Endothelial cell of hepatic sinusoid (primary cell): Measurements from ENCODE around the gene TOM1.

Source experiments
- in situ Hi-C: cut with HindIII; loops from 2 replicates; pipeline ENCODE4 v1.10.0; 2017; ENCODE audit warnings: low sequenced_read_pairs

TOM1 gene

DNA sequence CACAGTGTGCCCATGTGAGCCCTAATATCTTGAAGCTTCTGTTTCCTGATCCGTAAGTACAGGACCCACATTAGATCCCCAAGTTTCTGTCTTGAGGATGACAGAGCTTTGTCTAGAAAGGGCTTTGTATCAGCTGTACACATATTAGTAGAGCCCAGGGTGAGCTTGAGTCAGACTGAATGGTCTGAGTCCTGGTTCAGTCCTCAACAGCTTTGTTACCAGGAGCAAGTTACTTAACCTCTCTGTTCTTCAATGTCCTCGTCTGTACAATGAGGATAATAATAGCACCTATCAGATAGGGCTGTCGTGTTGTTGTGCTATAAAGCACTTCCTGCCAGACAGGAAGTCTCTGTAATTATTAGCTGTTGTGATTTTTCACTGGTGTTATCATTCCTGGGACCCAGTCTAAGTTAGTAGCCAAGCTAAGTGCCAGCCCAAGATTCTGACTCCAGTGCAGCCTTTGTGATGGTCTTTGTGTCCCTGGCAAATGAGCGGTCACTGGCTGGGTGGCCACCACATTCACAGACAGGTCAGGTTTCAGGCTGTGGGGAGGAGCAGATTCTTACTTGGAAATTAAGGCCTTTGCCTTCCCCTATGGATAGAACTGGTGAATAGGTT lies 6.8 kb downstream of the TOM1 start:
- in situ Hi-C loops: no loop called here

DNA sequence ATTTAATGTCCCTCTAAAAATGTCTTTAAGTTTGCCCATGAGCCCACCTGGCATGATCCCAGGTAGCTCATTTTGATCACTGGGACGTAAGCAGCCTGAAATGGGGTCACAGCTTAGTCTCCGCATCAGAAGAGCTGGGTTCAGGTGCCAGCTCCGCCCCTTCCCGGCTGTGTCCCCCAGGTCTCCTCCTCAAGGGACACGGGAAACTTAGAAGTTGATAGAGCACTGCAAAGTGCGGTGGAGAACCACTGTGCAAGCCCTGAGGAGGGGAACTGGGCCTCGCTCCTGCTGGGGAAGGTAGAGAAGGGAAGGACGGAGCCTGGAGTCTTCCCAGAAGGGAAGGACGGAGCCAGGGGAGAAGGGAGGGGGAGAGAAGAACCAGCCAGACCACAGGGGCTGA lies 7.7 kb downstream of the TOM1 start:
- in situ Hi-C loops: no loop called here

DNA sequence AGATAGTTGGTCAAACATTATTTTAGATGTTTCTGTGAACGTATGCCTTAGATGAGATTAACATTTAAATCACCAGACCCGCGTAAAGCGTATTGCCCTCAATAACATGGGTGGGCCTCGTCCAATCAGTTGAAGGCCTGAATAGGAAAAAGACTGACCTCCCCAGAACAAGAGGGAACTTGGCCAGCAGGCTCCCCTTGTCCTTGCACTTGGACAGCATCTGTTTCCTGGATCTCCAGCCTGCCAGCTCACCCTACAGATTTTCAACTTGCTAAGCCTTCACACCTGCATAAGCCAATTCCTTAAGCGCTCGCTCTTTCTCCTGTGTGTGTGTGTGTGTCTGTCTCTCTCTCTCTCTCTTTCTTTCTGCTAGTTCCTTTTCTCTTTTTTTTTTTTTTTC lies 8.2 kb downstream of the TOM1 start:
- in situ Hi-C loops: no loop called here

DNA sequence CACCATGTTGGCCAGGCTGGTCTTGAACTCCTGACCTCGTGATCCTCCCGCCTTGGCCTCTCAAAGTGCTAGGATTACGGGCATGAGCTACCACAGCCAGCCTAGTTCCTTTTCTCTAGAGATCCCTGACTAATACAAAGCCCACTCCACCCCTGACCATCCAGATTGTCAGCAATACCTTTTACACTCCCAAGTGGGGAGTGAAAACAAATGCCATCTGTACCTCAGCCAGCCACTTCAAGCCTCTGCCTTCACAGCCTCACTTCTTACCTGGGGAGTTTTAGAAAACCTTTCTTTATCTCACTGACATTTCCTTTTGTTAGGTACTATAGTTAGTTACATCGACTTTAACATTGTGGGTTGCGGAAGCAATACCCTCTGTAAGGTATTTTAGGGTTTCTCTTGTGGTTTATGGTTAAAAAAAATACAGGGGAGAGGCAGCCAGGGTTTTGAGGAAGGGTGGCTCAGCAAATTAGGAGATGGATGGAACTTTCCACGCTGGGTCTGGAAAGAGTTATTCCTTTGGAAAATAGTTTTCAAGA lies 8.9 kb downstream of the TOM1 start:
- in situ Hi-C loops: no loop called here

DNA sequence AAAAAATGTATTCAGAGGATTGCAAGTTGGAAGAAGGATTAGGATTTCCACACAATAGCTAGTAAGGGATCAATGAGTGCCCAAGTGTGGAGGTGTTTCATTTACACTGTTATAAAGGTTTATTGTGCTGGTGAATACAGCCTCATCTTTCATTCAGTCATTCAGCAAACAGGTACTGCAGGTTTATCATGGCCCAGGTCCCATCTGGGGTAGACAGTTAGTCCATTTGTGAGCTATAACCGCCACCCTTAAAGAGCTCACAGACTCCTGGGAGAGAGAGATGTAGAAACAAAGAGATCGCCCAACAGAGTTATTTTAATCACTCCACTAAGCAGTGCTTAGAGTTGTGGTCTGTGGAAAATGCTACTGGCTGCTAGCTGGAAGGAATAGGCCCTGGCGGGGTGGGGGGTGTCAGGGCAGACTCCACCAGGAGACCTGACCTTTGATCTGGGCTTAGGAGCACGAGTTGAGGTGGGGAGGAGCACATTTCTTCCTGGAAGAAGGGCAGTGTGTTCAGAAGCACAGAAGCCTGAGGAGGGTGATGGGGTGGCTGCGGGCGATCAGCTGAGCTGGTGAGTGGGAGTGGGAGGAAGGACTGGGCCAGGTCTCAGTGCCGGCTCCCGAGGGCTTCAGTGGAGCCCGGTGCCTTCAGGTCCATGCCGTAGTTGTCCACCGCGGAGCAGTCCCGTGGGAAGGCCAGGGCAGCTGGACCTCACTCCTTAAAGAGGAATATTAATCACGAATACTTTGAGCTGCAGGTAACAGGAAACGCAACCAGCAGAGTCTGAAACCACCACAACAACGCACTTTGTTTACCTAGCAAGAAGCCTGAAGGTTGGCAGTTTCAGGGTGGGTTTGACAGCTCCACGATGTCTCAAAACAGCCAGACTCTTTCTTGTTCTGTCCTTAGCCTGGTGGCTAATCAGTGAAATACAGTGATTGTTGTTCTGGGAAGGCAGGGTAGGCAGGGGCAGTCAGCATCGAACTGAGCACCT lies 11.2 kb downstream of the TOM1 start:
- in situ Hi-C loops: no loop called here

DNA sequence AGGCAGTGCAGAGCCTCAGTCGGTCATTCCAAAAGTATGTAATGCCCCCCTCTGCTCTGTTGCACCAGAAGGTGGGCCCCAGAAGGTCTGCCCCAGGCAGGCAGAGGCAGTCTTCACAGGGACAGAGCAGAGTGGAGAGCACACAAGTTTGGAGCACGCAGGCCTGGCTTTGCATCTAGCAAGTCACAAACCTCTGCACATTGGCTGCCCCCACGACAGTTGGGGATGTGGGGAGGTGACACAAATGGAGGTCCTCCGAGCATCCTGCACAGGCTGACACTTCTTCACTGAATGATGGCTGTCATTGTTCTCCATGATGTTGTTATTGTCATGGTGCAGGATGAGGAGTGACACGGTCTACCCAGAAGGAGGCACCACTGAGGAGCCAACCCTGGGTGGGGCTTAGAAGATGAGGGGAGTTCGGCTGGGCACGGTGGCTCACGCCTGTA lies 11.9 kb downstream of the TOM1 start:
- in situ Hi-C loops: no loop called here

DNA sequence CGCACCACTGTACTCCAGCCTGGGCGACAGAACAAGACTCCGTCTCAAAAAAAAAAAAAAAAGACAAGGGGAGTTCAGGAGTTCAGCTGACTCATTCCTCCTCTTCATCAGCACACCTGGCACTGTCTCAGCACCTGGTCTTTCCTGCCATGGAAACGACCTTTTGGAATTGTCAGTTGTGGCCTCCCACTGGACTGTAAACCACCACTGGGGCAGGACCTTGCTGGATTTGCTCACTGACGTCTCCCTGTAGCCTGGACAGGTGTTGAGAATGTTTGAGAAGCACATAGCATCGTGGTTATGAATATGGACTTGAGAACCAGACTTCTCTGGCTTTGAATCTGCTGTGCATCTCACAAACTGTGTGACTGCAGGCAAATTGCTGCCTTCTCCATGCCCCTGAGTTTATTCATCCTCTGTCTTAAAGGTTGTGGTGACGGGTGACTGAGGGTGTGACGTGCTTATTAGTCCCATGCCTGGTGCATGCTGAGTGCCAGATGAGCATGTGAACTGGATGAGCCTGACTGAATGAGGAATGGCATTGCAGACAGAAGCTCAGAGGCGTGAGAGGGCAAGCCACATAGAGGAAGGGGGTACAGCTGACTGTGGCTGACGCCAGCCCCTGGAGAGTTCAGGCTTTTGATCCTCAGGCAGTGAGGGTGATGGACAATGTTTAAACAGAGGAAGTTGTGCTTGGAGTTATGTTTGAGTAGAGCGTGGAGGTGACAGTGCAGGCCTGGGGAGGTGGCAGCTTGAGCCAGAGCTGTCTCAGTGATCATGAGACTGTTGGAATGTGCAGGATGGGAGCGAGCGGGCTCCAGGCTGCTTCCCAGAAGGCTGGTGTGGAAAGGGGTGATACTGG lies 12.7 kb downstream of the TOM1 start:
- in situ Hi-C loops: no loop called here

DNA sequence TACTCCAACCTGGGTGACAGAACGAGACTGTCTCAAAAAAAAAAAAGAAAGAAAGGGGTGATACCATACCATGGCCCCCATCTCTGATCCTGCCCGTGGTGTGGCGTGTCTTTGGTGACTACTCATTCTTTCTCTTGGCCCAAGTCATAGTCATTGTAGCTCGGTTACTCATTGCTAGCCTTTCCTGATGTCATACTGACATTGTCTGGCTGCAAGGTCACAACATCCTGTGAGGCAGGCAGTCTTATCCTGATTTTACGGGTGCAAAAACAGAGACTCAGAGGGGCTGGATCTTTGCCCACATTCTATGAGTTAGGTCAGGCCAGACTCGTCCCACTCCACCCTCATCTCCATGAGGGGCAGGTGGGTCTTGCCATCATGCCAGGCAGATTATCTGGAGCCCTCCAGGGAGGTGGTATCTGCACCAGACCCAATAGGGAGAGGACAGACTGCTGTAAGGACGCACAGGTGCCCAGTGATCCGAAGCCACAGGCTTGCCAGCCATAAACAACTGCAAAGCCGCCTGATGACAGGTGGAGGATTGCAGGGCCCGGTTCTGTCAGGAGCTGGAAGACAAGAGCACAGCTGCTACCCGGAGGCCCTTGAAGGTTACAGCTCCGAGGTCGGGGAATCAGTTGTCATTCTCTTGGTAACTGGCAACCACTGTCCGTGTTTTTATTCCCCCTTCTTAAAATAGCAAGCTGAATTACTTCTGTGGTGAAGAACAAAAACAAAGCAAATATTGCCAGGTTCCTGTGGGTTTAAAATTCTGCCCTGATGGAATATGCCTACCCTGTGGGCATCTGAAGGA lies 13.8 kb downstream of the TOM1 start:
- in situ Hi-C loops: no loop called here

DNA sequence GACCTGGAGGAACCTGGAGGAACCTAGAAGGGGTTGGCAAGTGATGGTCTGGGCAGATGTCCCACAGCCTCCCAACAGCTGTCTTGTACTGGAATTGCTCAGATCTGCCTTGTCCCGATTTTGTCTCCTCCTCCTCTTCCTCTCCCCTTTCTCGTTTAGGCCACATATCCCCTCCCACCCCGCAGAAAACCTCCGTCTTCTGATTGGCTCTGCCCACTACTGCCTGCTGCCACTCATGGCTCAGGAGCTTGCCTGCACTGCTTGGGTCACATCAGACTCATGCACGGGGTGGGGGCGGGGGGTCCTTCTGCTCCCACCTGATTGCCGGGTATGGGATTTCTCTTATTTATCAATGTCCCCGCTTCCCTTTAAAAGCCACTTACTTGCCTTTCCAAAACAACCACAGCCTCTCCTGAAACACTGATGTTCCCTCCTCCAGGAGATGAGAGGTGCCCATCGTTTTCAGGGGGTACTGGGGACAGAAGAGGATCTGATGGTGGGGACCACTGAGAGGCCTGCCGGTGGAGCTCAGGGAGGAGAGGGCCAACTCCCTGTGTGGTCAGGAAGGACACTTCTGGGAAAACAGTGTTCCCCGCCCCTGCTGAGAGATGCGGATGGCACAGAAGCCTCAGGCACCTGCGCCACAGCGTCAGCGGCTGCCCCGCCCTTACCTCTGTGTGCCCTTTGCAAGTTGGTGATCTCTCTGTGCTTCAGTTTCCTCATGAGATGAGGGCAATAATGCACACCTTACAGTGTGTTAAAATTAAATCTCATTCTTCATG lies 14.7 kb downstream of the TOM1 start:
- in situ Hi-C loops: no loop called here

DNA sequence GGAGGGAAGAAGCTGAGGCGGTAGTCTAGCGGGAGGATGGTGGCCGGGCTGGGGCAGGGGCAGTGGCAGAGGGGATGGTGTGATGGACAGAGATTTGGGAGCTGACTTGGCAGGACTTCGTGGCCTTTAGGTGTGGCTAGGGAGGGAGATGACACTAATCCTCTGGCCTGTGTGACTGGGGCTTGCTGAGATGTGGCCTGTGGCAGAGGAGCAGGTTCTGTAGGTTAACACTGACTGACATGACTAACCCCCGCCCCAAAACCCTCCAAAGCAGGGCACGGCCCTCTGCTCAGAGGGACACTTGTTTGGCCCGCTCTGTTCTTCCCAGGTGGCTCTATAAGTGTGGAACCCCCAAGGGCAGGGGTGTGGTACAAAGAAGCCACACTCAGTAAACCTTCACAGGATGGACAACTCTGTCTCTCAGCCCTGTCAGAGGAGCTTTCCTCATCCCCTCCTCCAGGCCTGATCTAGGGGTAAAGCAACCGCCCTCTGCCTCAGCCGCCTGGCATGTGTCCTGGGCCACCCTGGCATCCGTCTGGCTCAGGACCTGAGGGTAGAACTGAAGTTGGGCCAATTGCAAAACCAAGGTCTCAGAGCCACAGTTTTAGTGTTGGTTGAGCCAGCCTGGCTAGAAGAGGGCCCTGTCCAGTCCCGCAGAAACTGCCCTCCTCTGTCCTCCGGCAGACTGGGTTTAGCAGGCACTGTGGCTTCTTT lies 15.6 kb downstream of the TOM1 start:
- in situ Hi-C loops: no loop called here

DNA sequence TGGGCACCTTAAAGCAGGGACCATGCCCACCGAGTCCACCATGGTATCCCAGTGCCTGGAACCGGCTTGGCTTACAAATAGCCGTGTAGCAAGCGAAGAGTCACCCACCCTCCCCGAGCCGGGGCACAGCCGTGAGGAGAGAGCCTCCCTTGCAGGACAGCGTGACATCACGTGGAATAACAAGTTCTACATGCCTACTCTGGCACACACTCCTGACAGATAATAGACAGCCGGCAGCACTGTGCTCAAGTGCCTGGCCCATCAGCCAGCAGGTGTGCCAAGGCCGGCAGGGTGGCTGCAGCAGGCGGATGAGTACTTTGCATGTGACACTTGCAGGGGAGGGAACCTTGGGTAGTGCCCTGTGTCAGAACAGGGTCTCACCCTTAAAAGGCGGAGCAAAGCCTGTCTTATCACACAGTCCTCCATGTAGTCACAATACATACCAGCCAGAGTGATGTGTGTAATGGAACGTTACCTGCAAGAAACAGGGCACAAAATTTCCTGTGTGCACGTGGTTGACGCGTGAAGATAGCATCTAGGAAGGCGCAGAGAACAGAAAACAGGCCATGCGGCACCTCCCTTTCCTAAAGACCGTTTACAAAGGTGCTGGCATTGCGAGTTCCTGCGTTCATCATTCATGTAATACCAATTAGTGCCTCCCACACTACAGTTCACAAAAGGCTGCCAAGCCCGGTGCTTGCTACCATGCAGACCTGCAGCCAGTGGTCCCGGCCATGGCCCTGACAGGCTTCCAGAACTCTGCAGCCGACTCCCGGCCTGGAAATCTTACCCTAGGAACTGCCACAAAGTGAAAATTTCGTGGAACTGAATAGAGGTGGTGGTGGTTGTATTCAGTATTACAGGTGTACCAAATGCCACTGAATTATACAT lies 16.4 kb downstream of the TOM1 start:
- in situ Hi-C loops: no loop called here

DNA sequence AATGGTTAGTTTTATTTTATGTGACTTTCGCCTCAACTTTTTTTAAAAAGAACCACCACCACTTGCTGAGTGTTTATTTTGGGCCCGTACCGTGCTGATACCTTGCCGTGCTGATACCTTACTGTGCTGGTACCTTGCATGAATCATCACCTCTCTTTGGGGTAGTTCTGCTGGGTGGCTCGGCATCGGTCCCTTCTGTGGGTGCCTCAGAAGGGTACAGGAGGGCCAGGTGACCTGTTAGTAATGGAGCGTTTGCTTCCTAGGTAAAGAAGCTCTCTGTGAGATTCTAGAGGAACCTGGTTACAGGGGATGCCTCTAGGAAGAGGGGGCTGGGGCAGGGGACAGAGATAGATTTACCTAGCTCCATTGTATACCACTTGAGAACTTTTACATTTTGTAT lies 17.1 kb downstream of the TOM1 start:
- in situ Hi-C loops: no loop called here

DNA sequence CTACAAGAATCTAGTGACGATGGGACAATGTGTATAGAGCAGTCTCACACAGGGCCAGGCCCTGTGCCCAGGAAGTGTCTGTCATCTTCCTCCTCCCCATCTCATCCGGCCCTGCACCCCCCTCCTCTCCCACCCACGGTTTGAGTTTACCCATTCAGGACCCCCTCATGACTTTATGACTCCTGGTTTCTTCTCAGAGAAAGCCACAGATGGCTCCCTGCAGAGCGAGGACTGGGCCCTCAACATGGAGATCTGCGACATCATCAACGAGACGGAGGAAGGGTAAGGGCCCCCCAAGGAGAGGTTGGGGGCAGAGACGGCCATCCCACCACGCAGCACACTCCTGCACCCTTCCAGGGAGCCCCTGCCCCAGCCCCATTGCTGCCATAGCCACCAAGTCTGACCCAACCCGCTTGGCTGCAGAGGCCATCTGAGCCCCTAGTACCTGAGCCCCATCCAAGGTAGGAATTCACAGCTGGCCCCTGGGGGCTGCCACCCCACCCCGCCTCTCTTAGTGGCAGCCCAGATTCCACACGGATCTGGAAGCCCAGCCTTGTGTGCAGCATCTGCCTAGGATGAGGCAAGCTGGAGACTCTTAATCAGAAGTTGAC lies 18.1 kb downstream of the TOM1 start:
- in situ Hi-C loops: no loop called here

DNA sequence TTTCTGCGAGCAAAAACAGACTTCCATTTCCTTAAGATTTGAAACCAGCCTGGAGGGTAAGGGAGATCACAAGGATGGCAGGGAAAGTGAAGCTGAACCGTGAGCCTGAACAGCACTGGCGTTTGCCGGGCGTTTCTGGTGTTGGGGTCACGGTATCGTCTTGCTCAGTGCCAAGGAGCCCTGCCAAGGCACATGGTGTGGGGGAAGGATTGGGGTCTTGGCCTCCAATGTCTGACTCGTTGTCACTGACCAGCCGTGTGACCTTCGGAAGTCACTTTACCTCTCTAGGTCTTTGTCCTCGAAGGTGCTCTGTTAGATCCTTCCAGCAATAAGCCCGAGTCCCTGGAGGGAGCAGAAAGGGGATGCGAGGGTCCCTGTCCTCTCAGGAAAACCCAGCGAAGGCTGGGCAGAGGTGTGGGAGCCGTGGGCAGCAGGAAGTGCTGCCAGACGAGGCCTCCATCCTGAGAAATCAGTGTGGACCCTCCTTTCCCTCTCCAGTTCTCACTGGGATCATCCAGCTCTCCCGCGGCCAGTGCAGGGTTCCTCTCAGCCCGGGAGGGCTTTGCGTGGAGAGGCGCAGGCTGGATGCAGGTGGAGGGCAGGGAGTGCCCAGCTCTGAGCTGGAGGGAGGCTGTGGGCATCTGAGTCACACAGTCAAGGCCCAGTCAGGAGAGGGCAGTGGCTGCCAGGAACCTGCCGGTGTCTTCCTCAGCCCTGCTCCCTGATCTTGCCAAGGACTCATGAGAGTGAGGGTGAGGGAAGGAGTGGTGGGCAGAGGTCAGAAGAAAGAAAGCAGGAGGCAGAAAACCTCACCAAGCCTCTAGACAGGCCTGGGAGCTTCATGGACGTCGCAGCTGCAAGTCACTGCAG lies 18.9 kb downstream of the TOM1 start:
- in situ Hi-C loops: no loop called here

DNA sequence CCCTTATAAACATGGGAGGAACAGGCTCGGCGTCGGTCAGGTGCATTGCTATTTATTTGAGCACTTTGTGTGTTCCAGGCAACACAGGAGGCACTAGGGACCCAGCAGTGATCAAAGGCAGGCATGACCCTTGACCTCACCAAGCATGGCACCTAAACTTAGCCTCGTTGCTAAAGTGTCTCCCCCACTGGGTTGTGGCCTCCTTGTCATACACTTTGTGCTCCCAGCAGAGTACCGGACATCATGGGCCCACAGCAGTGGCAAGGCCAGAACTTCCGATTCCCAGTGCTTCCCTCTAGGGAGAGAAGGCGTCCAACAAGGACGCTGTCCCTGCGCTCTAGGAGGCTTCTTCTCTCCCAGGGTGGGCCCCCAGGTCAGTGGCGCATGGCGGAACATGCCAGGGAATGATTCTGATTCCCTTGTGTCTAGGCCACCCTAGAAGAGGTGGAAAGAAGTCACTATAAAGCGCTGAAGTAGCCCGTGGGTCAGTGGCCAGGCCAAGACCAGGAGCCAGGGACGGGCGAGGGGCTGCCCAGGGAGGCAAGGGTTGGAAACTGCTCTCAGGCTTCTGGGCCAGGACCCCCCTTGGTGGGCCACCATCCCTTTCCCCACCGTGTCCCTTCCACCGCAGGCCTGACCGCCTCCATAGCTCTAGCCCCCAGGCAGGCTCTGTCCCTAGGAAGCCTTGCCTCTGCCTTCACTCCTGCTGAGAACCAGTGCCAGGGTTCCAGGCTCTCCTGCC lies 19.7 kb downstream of the TOM1 start:
- in situ Hi-C loops: no loop called here

DNA sequence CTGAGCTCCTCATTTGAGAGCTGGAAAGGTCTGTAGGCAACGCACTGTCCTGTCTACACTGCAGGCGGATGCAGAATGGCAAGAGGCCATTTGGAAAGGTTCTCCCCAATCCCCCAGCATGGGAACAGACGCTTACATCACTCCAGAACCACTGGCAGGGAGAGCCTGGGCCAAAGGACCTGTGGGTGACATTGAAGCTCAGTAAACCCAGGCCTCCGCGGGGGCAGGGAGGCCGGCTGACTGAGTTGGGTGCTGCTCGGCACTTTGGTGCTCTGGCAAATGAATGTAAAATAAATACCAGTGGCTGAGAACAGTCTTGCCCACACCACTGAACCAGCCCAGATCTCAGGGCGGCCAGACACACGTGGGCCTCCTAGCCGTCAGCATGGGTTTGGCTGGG lies 22.4 kb downstream of the TOM1 start:
- in situ Hi-C loops: no loop called here
